HepG2 (cell line): ENCODE results near the gene CPT1A. TPM values are rescaled to one million over a fixed set of nuclear protein-coding genes. Genes with fewer than 3 reads are reported as not detected.

Experiments used
- ATAC-seq: fragments of 200-7000 bp; cut with Tn5 transposase; 3 replicates; pipeline ENCODE4 v1.9.1; 2020; ENCODE audit warnings: mild to moderate bottlenecking, moderate library complexity
- BruUV-seq: library from RNA; stranded (reverse); fragments of 400-500 nt; replicated peaks from 2 replicates; lab custom pipeline; 2021; lab: Mats Ljungman, UMichigan
- CTCF ChIA-PET: fragments of 300-600 bp; formaldehyde crosslinking; extraction: SDS; loops from one replicate; lab custom pipeline; 2021; ENCODE audit warnings: low total read pairs, inconsistent platforms, low intra/inter-chr PET ratio; lab: Yijun Ruan, JAX
- POLR2A ChIA-PET: fragments of 350-600 bp; sonication (Branson Sonifier 250); formaldehyde crosslinking; loops from one replicate; lab custom pipeline; 2020; ENCODE audit warnings: antibody characterized with exemption, inconsistent platforms; lab: Yijun Ruan, JAX
- DNase-seq: peaks from one replicate; pipeline ENCODE4 v3.0.0-alpha.2; 2015; ENCODE audit warnings: low spot score
- FAIRE-seq: peaks from 3 replicates; lab custom pipeline; 2011; peaks lifted over from hg19 to GRCh38; lab: Jason Lieb, UNC
- H2AFZ ChIP-seq: one replicate; pipeline ENCODE4 v1.6.1; 2011; ENCODE audit warnings: low read length, inconsistent platforms
- H3K27ac ChIP-seq: fragments of 300-600 bp; 3 replicates; pipeline ENCODE4 v1.8.0; 2011; ENCODE audit warnings: mixed run types, mild to moderate bottlenecking, mixed read lengths, low read length, inconsistent platforms; ENCODE audit not compliant: insufficient read depth; ENCODE audit errors: extremely low read length
- H3K27me3 ChIP-seq, 2 experiments: fragments of 200-600 bp in 1 of 2; 2 replicates in 1 of 2; 3 replicates in 1 of 2; pipeline versions ENCODE4 v1.6.0 to v1.8.0; 2011; ENCODE audit warnings: low read length in 2 of 2, mild to moderate bottlenecking in 2 of 2, moderate library complexity in 2 of 2, inconsistent platforms in 1 of 2; ENCODE audit not compliant: insufficient read depth in 2 of 2, control insufficient read depth in 1 of 2
- H3K36me3 ChIP-seq, 2 experiments: fragments of 200-600 bp in 1 of 2; replicated peaks in 1 of 2; 2 replicates in 1 of 2; 3 replicates in 1 of 2; pipeline versions ENCODE4 v1.5.1 to v1.8.0; 2011; ENCODE audit warnings: low read length in 2 of 2, inconsistent platforms in 1 of 2; ENCODE audit not compliant: insufficient read depth in 2 of 2, control insufficient read depth in 1 of 2
- H3K4me1 ChIP-seq: 2 replicates; pipeline ENCODE4 v1.5.1; 2012; ENCODE audit warnings: low read length, inconsistent platforms; ENCODE audit not compliant: insufficient read depth
- H3K4me2 ChIP-seq: 2 replicates; pipeline ENCODE4 v1.6.0; 2011; ENCODE audit warnings: low read depth, low read length, inconsistent platforms
- H3K4me3 ChIP-seq, 3 experiments: fragments of 200-600 bp in 1 of 3; sonication (generic), shearing (Covaris generic) in 1 of 3; replicated peaks in 1 of 3; 2 replicates each; pipeline ENCODE4 v1.5.1; 2011 to 2016; ENCODE audit warnings: low read length in 3 of 3, inconsistent platforms in 2 of 3, low read depth in 2 of 3, mild to moderate bottlenecking in 2 of 3, control low read depth in 1 of 3, mixed read lengths in 1 of 3; ENCODE audit not compliant: insufficient read depth in 1 of 3
- H3K79me2 ChIP-seq: one replicate; pipeline ENCODE4 v1.6.1; 2011; ENCODE audit warnings: low read length, inconsistent platforms; ENCODE audit not compliant: insufficient read depth
- H3K9ac ChIP-seq: 2 replicates; pipeline ENCODE4 v1.6.0; 2011; ENCODE audit warnings: mild to moderate bottlenecking, low read depth, low read length, inconsistent platforms; ENCODE audit not compliant: insufficient read depth
- H3K9me3 ChIP-seq: 2 replicates; pipeline ENCODE4 v1.5.1; 2012; ENCODE audit warnings: mild to moderate bottlenecking, low read length
- H4K20me1 ChIP-seq: 2 replicates; pipeline ENCODE4 v1.6.0; 2011; ENCODE audit warnings: inconsistent platforms, mild to moderate bottlenecking, low read length, moderate library complexity; ENCODE audit not compliant: insufficient read depth
- ATM ChIP-seq: fragments of 450-650 bp; IDR thresholded peaks from 2 replicates; pipeline ENCODE4 v1.7.1; 2017; ENCODE audit warnings: mild to moderate bottlenecking, borderline replicate concordance
- BORCS8-MEF2B ChIP-seq: sonication (generic); formaldehyde crosslinking; IDR thresholded peaks from 2 replicates; pipeline ENCODE4 v1.8.0; 2022; ENCODE audit warnings: mild to moderate bottlenecking, missing genetic modification reagents
- HOXA3 ChIP-seq: sonication (generic); formaldehyde crosslinking; IDR thresholded peaks from 2 replicates; pipeline ENCODE4 v1.5.0; 2020; ENCODE audit warnings: missing genetic modification reagents
- MTF2 ChIP-seq: sonication (generic); formaldehyde crosslinking; IDR thresholded peaks from 2 replicates; pipeline ENCODE4 v1.5.0; 2020; ENCODE audit warnings: missing genetic modification reagents, borderline replicate concordance
- NCOR1 ChIP-seq: fragments of 200-600 bp; sonication (generic); IDR thresholded peaks from 2 replicates; pipeline ENCODE4 v1.7.0; 2017; ENCODE audit warnings: antibody characterized with exemption, low read length, borderline replicate concordance
- NFE2L1 ChIP-seq: sonication (generic); formaldehyde crosslinking; IDR thresholded peaks from 2 replicates; pipeline ENCODE4 v1.4.0; 2020; ENCODE audit warnings: missing genetic modification reagents, mild to moderate bottlenecking, borderline replicate concordance
- NFKB2 ChIP-seq: sonication (generic); formaldehyde crosslinking; IDR thresholded peaks from 2 replicates; pipeline ENCODE4 v1.4.0; 2020; ENCODE audit warnings: missing genetic modification reagents, borderline replicate concordance
- STAG1 ChIP-seq: sonication (generic); formaldehyde crosslinking; IDR thresholded peaks from 2 replicates; pipeline ENCODE4 v1.4.0; 2020; ENCODE audit warnings: missing genetic modification reagents
- ZNF326 ChIP-seq: sonication (generic); formaldehyde crosslinking; IDR thresholded peaks from 2 replicates; pipeline ENCODE4 v1.4.0; 2020; ENCODE audit warnings: missing genetic modification reagents, borderline replicate concordance
- ZNF724P ChIP-seq: sonication (generic); formaldehyde crosslinking; IDR thresholded peaks from 2 replicates; pipeline ENCODE4 v1.8.0; 2022; ENCODE audit warnings: missing genetic modification reagents, borderline replicate concordance
- WGBS: methylation state at CpG from one replicate; pipeline ENCODE4 v1.1.6; 2017; ENCODE audit warnings: low lambda C conversion rate; 5-methylcytosine and 5-hydroxymethylcytosine counted together
- in situ Hi-C: cut with HindIII; loops from 2 replicates; pipeline ENCODE4 v1.10.0; 2017; ENCODE audit warnings: low pct_unique_long_range_greater_than_20kb; ENCODE audit not compliant: extremely low pct_ligation_motif_present
- intact Hi-C: fragments of 100-400 bp; cut with micrococcal nuclease; formaldehyde crosslinking; loops from one replicate; pipeline ENCODE4 v1.10.0; 2022; ENCODE audit not compliant: unreplicated experiment
- polyA plus RNA-seq, 8 experiments: library from polyadenylated mRNA; depleted of rRNA in 3 of 8; stranded (reverse) in 7 of 8; unstranded in 1 of 8; fragments of >200 nt; fragmentation: Illumina TruSeq in 4 of 8; extraction: Trizol in 4 of 8; gene quantifications; 2 replicates each; pipeline versions ENCODE4 v1.2.1 to v1.2.3, GENCODE V29; 2011 to 2016; ENCODE audit warnings: low read depth in 4 of 8, missing spikeins in 1 of 8, mixed read lengths in 1 of 8; ENCODE audit not compliant: insufficient read depth in 1 of 8
- total RNA-seq, 5 experiments: library from RNA; depleted of rRNA; stranded (reverse); fragments of >200 nt; fragmentation: Illumina TruSeq; extraction: Trizol; gene quantifications; 2 replicates each; pipeline ENCODE4 v1.2.3, GENCODE V29; 2016; ENCODE audit warnings: low read depth in 1 of 5
- TF ChIP-seq, protein P1 (sequence below): sonication (generic); formaldehyde crosslinking; IDR thresholded peaks from 2 replicates; pipeline ENCODE4 v1.4.0; 2020; ENCODE audit warnings: missing genetic modification reagents
- TF ChIP-seq, protein P2 (sequence below): sonication (generic); formaldehyde crosslinking; IDR thresholded peaks from 2 replicates; pipeline ENCODE4 v1.4.0; 2020; ENCODE audit warnings: missing genetic modification reagents, low read depth, mild to moderate bottlenecking, borderline replicate concordance
- TF ChIP-seq, protein P3 (sequence below): sonication (generic); formaldehyde crosslinking; IDR thresholded peaks from 2 replicates; pipeline ENCODE4 v1.5.0; 2020; ENCODE audit warnings: mild to moderate bottlenecking, missing genetic modification reagents, moderate library complexity

The CPT1A gene
- total and polyA plus RNA-seq, 2 of the 13 experiments (the other 11 are each of a cell fraction or from before 2014, with no cell fraction given), result 7.0 to 7.1 TPM

DNA sequence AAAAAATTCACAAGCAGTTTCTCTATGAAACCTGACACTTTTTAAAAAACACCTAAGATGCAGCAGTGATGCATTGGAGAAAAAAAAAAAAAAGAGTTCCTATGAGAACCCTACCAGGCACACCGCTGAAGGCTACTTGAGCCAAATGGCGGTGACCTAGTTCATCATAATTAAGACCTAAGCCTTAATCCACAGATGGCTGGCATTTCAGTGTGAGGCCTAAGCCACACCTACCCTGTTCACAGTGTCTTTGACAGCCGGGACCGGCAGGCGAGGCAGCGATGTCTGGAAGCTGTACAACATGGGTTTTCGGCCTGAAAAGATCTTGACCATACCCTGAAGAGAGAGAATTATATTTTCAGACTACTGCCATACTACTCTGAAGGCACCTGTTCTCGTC, 38.0 kb downstream of the CPT1A start (continued):
- no peak for TF ChIP-seq ATM
- no peak for TF ChIP-seq MTF2 (CRISPR knock-in tag)
- no peak for TF ChIP-seq ZNF326 (CRISPR knock-in tag)

DNA sequence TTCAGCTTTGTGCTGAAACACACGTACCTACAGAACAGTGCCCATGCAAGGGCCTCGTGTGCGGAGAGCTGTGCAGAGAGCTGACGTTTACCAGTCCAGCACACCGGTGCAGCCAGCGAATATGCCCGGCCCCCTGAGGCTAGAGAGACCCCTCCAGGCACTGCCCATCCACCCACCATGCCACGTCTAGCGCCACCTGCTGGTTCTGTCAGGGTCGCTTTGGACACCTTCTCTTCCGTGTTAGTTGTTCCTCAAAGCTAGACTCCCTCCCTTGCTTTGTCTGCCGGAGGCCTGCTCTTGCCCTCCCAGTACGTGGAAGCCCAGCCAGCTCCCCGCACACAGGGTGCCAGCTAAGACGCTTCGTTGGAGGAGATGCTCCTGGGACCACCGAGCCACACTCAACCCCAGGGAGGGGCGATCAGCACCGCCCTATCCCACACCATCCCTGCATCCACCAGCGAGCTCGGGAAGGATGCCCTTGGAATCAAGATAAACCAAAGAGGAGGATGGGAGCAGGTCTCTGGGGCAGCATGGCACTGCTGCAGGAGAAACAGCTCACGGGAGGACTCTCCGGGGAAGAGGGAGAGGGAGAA, 43.4 kb downstream of the CPT1A start:
- no peaks in the 10 kb centered on the region for H3K79me2 ChIP-seq
- no peak overlapping the region for H3K27ac ChIP-seq
- H3K36me3 ChIP-seq, result 0 out of 5 replicates have a peak, but pooled peaks cover 0 to 4% of the 10 kb centered on the region in 2 experiments
- DNase-seq (peak; percentile 12), FAIRE-seq (no peak), ATAC-seq (peak; percentile 77)
- ChIA-PET POLR2A (no interaction called here), CTCF (interaction anchor here (2.6 kb wide), 1 partner anchor 166 kb away, joined by 14 read pairs; no protein-coding TSS in a partner anchor)
- 70% methylated on average over 17 of the region's 23 CpGs for WGBS
- H3K9ac ChIP-seq, result no peak overlapping the region
- BruUV-seq, result no TSS peak
- H3K27me3 ChIP-seq, result no peaks in the 10 kb centered on the region
- no peak overlapping the region for H3K4me3 ChIP-seq
- no peaks in the 10 kb centered on the region for H3K9me3 ChIP-seq
- H3K4me2 ChIP-seq, result no peak overlapping the region
- no peaks in the 10 kb centered on the region for H4K20me1 ChIP-seq
- H2AFZ ChIP-seq, result no peak overlapping the region
- TF ChIP-seq, protein P1, sequence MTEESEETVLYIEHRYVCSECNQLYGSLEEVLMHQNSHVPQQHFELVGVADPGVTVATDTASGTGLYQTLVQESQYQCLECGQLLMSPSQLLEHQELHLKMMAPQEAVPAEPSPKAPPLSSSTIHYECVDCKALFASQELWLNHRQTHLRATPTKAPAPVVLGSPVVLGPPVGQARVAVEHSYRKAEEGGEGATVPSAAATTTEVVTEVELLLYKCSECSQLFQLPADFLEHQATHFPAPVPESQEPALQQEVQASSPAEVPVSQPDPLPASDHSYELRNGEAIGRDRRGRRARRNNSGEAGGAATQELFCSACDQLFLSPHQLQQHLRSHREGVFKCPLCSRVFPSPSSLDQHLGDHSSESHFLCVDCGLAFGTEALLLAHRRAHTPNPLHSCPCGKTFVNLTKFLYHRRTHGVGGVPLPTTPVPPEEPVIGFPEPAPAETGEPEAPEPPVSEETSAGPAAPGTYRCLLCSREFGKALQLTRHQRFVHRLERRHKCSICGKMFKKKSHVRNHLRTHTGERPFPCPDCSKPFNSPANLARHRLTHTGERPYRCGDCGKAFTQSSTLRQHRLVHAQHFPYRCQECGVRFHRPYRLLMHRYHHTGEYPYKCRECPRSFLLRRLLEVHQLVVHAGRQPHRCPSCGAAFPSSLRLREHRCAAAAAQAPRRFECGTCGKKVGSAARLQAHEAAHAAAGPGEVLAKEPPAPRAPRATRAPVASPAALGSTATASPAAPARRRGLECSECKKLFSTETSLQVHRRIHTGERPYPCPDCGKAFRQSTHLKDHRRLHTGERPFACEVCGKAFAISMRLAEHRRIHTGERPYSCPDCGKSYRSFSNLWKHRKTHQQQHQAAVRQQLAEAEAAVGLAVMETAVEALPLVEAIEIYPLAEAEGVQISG, result peak; percentile 63
- peak; percentile 33; the same call in 1 of the 2 replicates for TF ChIP-seq NFKB2 (CRISPR knock-in tag)
- TF ChIP-seq, protein P2, sequence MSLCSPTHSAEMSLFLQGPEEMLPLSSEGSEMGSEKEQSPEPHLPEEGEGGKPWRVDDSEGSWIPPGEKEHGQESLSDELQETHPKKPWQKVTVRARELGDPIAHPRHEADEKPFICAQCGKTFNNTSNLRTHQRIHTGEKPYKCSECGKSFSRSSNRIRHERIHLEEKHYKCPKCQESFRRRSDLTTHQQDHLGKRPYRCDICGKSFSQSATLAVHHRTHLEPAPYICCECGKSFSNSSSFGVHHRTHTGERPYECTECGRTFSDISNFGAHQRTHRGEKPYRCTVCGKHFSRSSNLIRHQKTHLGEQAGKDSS (CRISPR knock-in tag), result no peak
- TF ChIP-seq BORCS8-MEF2B (CRISPR knock-in tag), result no peak
- no peak for TF ChIP-seq NCOR1
- TF ChIP-seq, protein P3, sequence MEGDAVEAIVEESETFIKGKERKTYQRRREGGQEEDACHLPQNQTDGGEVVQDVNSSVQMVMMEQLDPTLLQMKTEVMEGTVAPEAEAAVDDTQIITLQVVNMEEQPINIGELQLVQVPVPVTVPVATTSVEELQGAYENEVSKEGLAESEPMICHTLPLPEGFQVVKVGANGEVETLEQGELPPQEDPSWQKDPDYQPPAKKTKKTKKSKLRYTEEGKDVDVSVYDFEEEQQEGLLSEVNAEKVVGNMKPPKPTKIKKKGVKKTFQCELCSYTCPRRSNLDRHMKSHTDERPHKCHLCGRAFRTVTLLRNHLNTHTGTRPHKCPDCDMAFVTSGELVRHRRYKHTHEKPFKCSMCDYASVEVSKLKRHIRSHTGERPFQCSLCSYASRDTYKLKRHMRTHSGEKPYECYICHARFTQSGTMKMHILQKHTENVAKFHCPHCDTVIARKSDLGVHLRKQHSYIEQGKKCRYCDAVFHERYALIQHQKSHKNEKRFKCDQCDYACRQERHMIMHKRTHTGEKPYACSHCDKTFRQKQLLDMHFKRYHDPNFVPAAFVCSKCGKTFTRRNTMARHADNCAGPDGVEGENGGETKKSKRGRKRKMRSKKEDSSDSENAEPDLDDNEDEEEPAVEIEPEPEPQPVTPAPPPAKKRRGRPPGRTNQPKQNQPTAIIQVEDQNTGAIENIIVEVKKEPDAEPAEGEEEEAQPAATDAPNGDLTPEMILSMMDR (CRISPR knock-in tag), result peak; percentile 77
- TF ChIP-seq NFE2L1 (CRISPR knock-in tag), result 0 out of 2 replicates have a peak, but pooled peaks have one; percentile 53
- TF ChIP-seq ZNF724P, result no peak
- peak; percentile 46 for TF ChIP-seq STAG1 (CRISPR knock-in tag)
- 0 out of 2 replicates have a peak, but pooled peaks have one; percentile 17 for TF ChIP-seq HOXA3 (CRISPR knock-in tag)
- intact Hi-C loops, result no loop called here
- in situ Hi-C loops, result no loop called here
- H3K4me1 ChIP-seq, result no peaks in the 10 kb centered on the region
